ENCODE results near the gene HS6ST3.

HS6ST3 gene

DNA sequence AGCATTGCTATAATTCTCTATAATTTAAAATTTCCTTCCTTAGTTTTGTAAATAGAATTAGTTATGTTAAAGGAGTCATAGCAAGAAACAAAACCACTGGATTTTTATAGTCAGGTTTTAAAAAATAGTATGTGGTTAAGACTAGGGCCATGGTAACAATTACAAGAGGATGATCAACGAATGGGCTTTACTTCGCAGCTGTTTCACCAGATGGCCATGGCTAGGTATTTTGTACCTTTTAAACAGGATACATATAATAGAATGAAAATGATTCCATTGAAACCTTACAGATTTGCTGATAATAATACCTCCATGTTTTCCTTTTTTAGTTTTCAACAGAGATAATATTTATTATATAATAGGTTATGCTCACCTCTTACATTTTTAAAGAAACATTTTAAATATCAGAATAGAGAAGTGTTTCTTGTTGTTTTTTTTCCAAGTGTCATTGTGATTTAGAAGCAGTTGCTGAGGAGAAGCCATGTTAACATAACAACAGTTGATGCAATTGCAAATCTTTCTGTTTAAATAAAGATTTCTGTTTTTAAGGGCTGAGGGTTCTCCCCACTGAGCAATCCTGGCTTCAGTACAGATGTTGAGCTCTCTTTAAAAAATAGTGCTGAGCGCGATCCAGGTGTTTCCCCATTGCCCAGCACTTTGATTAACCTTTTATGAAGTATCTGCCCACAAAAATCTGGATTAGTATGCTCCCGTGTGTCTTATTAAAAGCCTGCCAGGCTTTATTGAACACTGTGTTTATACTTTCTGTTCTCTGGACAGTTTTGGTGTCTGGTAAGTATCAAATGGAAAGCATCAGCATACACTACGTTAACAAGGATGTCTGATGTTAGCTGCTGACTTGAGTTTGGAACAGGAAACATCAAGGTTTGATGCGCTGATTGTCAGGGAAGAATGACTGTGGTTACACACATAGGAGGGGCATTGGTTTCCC, 205.3 kb downstream of the HS6ST3 start:
- H3K23ac ChIP-seq (ENCODE audit: low read length in 2 of 2): no peak overlapping the region
- peak overlapping the region; percentile 27 for H2AFZ ChIP-seq (ENCODE audit: low read depth, low read length)
- no peak overlapping the region for H3K14ac ChIP-seq (ENCODE audit: low read length in 2 of 2)
- no peaks in the 10 kb centered on the region for H3K27me3 ChIP-seq (ENCODE audit: control insufficient read depth in 1 of 2, insufficient read depth in 1 of 2, low read length in 2 of 2)
- H4K8ac ChIP-seq (ENCODE audit: low read length): no peak overlapping the region
- DNase-seq: peak; percentile 6
- no peak overlapping the region for H2AK5ac ChIP-seq (ENCODE audit: low read length, severe bottlenecking)
- no peak overlapping the region for H3K18ac ChIP-seq (ENCODE audit: low read depth in 1 of 2, low read length in 2 of 2)
- no peak overlapping the region for H3K4me3 ChIP-seq (ENCODE audit: insufficient read depth in 1 of 2, low read depth in 1 of 2, low read length in 2 of 2)
- H3K4me1 ChIP-seq (ENCODE audit: control insufficient read depth, insufficient read depth, low read depth, low read length): no peaks in the 10 kb centered on the region
- H2BK15ac ChIP-seq (ENCODE audit: low read depth, poor library complexity, severe bottlenecking): no peak overlapping the region
- no peak overlapping the region for H3K9ac ChIP-seq (ENCODE audit: low read length)
- H4K91ac ChIP-seq (ENCODE audit: low read length): no peak overlapping the region
- H3K27ac ChIP-seq (ENCODE audit: low read length, poor library complexity, severe bottlenecking): no peak overlapping the region
- no peaks in the 10 kb centered on the region for H3K9me3 ChIP-seq (ENCODE audit: control insufficient read depth, low read length)
- no peak overlapping the region for H2BK5ac ChIP-seq (ENCODE audit: low read depth, low read length, poor library complexity, severe bottlenecking)
- H3K79me1 ChIP-seq (replicated peaks; ENCODE audit: low read length, poor library complexity, severe bottlenecking): no peaks in the 10 kb centered on the region
- no peak overlapping the region for H2BK120ac ChIP-seq (ENCODE audit: low read depth, low read length)
- no peak overlapping the region for H2BK12ac ChIP-seq (ENCODE audit: low read length in 2 of 2)
- 48% methylated on average over 6 of the region's 7 CpGs for WGBS
- no peak overlapping the region for H3K4me2 ChIP-seq (ENCODE audit: low read length, poor library complexity, severe bottlenecking)
- H3K4ac ChIP-seq (ENCODE audit: low read depth in 1 of 2, low read length in 2 of 2): no peak overlapping the region
- no peaks in the 10 kb centered on the region for H3K36me3 ChIP-seq (ENCODE audit: control insufficient read depth in 1 of 2, insufficient read depth in 2 of 2, low read depth in 1 of 2, low read length in 2 of 2)

DNA sequence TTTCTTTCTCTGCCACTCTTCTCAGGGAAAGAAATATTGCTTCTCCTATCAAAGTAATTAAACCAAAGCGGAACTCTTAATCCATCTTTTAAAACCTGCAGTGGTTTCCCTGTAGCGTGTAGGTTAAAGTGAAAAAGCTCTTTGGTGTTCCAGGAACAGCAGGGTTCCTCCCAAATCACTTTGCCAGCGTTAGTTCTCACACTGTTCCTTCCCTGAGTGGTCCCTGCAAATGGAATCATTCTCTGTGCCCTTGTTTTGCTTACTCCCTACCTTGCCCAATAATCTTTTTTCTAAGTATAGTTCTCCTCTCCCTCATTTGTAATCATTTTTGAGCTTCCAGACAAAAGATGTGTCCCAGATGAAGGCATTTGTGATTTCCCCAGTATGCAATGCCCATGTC, 207.5 kb downstream of the HS6ST3 start:
- Histone ChIP-seq H2BK12ac (ENCODE audit: low read length in 2 of 2) (no peak overlapping the region), H2BK5ac (ENCODE audit: low read depth, low read length, poor library complexity, severe bottlenecking) (no peak overlapping the region), H3K9me3 (ENCODE audit: control insufficient read depth, low read length) (no peaks in the 10 kb centered on the region), H3K27me3 (ENCODE audit: control insufficient read depth in 1 of 2, insufficient read depth in 1 of 2, low read length in 2 of 2) (no peaks in the 10 kb centered on the region), H2AK5ac (ENCODE audit: low read length, severe bottlenecking) (no peak overlapping the region), H3K18ac (ENCODE audit: low read depth in 1 of 2, low read length in 2 of 2) (no peak overlapping the region), H4K91ac (ENCODE audit: low read length) (no peak overlapping the region), H2BK15ac (ENCODE audit: low read depth, poor library complexity, severe bottlenecking) (no peak overlapping the region), H3K4me2 (ENCODE audit: low read length, poor library complexity, severe bottlenecking) (no peak overlapping the region), H3K79me1 (replicated peaks; ENCODE audit: low read length, poor library complexity, severe bottlenecking) (no peaks in the 10 kb centered on the region), H3K9ac (ENCODE audit: low read length) (no peak overlapping the region), H2BK120ac (ENCODE audit: low read depth, low read length) (no peak overlapping the region), H3K27ac (ENCODE audit: low read length, poor library complexity, severe bottlenecking) (no peak overlapping the region), H4K8ac (ENCODE audit: low read length) (no peak overlapping the region), H3K23ac (ENCODE audit: low read length in 2 of 2) (no peak overlapping the region), H3K14ac (ENCODE audit: low read length in 2 of 2) (no peak overlapping the region), H3K4me1 (ENCODE audit: control insufficient read depth, insufficient read depth, low read depth, low read length) (no peaks in the 10 kb centered on the region), H2AFZ (ENCODE audit: low read depth, low read length) (no peak overlapping the region), H3K4me3 (ENCODE audit: insufficient read depth in 1 of 2, low read depth in 1 of 2, low read length in 2 of 2) (no peak overlapping the region), H3K4ac (ENCODE audit: low read depth in 1 of 2, low read length in 2 of 2) (no peak overlapping the region), H3K36me3 (ENCODE audit: control insufficient read depth in 1 of 2, insufficient read depth in 2 of 2, low read depth in 1 of 2, low read length in 2 of 2) (no peaks in the 10 kb centered on the region)
- DNase-seq: no peak
- WGBS: 64% methylated on average over 3 of the region's 3 CpGs

- no peak overlapping the region for H2AK5ac ChIP-seq (ENCODE audit: low read length, severe bottlenecking)
- no peak overlapping the region for H3K4me3 ChIP-seq (ENCODE audit: insufficient read depth in 1 of 2, low read depth in 1 of 2, low read length in 2 of 2)
- H3K4ac ChIP-seq (ENCODE audit: low read depth in 1 of 2, low read length in 2 of 2): no peak overlapping the region
- 86% methylated on average over 4 of the region's 4 CpGs for WGBS
- H3K27ac ChIP-seq (ENCODE audit: low read length, poor library complexity, severe bottlenecking): no peak overlapping the region
- no peaks in the 10 kb centered on the region for H3K36me3 ChIP-seq (ENCODE audit: control insufficient read depth in 1 of 2, insufficient read depth in 2 of 2, low read depth in 1 of 2, low read length in 2 of 2)
- H3K4me1 ChIP-seq (ENCODE audit: control insufficient read depth, insufficient read depth, low read depth, low read length): no peaks in the 10 kb centered on the region
- no peaks in the 10 kb centered on the region for H3K27me3 ChIP-seq (ENCODE audit: control insufficient read depth in 1 of 2, insufficient read depth in 1 of 2, low read length in 2 of 2)
- no peak overlapping the region for H2BK5ac ChIP-seq (ENCODE audit: low read depth, low read length, poor library complexity, severe bottlenecking)
- no peak overlapping the region for H3K14ac ChIP-seq (ENCODE audit: low read length in 2 of 2)
- no peak overlapping the region for H4K8ac ChIP-seq (ENCODE audit: low read length)
- H3K9me3 ChIP-seq (ENCODE audit: control insufficient read depth, low read length): no peaks in the 10 kb centered on the region
- H2AFZ ChIP-seq (ENCODE audit: low read depth, low read length): no peak overlapping the region
- no peak overlapping the region for H2BK15ac ChIP-seq (ENCODE audit: low read depth, poor library complexity, severe bottlenecking)
- DNase-seq: no peak
- no peak overlapping the region for H3K4me2 ChIP-seq (ENCODE audit: low read length, poor library complexity, severe bottlenecking)
- H2BK12ac ChIP-seq (ENCODE audit: low read length in 2 of 2): no peak overlapping the region
- no peak overlapping the region for H3K18ac ChIP-seq (ENCODE audit: low read depth in 1 of 2, low read length in 2 of 2)
- H3K79me1 ChIP-seq (replicated peaks; ENCODE audit: low read length, poor library complexity, severe bottlenecking): no peaks in the 10 kb centered on the region
- H3K23ac ChIP-seq (ENCODE audit: low read length in 2 of 2): no peak overlapping the region
- no peak overlapping the region for H4K91ac ChIP-seq (ENCODE audit: low read length)
- no peak overlapping the region for H3K9ac ChIP-seq (ENCODE audit: low read length)
- H2BK120ac ChIP-seq (ENCODE audit: low read depth, low read length): no peak overlapping the region
These were observed 209.3 kb downstream of the HS6ST3 start for GRCh38 chr13:96299235-96299634.

DNA sequence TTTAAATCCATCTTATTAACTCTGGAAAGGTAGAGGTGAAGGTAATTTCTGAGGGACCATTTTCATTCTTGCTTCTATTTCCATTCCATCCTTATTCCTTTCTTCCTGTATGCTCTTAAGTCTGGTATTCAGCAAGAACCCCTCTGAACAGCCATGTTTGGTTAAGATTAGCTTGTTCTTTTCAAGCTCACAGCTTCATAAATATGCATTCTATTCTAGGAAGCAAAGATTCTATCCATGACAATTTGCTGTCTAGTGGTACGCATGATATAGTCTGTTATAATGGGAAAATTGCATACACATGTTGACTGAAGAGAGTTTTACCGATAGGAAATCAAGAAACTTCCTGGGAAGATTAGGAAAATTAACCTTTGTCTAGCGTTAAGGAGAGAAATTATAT, 218.7 kb downstream of the HS6ST3 start:
- no peak overlapping the region for H2AFZ ChIP-seq (ENCODE audit: low read depth, low read length)
- 86% methylated on average over 1 of the region's 3 CpGs for WGBS
- H2BK5ac ChIP-seq (ENCODE audit: low read depth, low read length, poor library complexity, severe bottlenecking): no peak overlapping the region

More for the DNA sequence above, 218.7 kb downstream of the HS6ST3 start:
- H3K4me3 ChIP-seq (ENCODE audit: insufficient read depth in 1 of 2, low read depth in 1 of 2, low read length in 2 of 2): no peak overlapping the region
- no peak overlapping the region for H4K8ac ChIP-seq (ENCODE audit: low read length)
- no peaks in the 10 kb centered on the region for H3K79me1 ChIP-seq (replicated peaks; ENCODE audit: low read length, poor library complexity, severe bottlenecking)
- no peak overlapping the region for H2BK120ac ChIP-seq (ENCODE audit: low read depth, low read length)
- H3K18ac ChIP-seq (ENCODE audit: low read depth in 1 of 2, low read length in 2 of 2): no peak overlapping the region
- H3K4me2 ChIP-seq (ENCODE audit: low read length, poor library complexity, severe bottlenecking): no peak overlapping the region
- no peak overlapping the region for H4K91ac ChIP-seq (ENCODE audit: low read length)
- H2AK5ac ChIP-seq (ENCODE audit: low read length, severe bottlenecking): no peak overlapping the region
- DNase-seq: no peak
- H2BK15ac ChIP-seq (ENCODE audit: low read depth, poor library complexity, severe bottlenecking): no peak overlapping the region
- no peak overlapping the region for H3K14ac ChIP-seq (ENCODE audit: low read length in 2 of 2)
- no peak overlapping the region for H2BK12ac ChIP-seq (ENCODE audit: low read length in 2 of 2)
- H3K9me3 ChIP-seq (ENCODE audit: control insufficient read depth, low read length): no peaks in the 10 kb centered on the region
- H3K27ac ChIP-seq (ENCODE audit: low read length, poor library complexity, severe bottlenecking): no peak overlapping the region
- H3K4ac ChIP-seq (ENCODE audit: low read depth in 1 of 2, low read length in 2 of 2): no peak overlapping the region
- no peak overlapping the region for H3K9ac ChIP-seq (ENCODE audit: low read length)
- no peaks in the 10 kb centered on the region for H3K27me3 ChIP-seq (ENCODE audit: control insufficient read depth in 1 of 2, insufficient read depth in 1 of 2, low read length in 2 of 2)
- no peak overlapping the region for H3K23ac ChIP-seq (ENCODE audit: low read length in 2 of 2)
- no peaks in the 10 kb centered on the region for H3K4me1 ChIP-seq (ENCODE audit: control insufficient read depth, insufficient read depth, low read depth, low read length)
- H3K36me3 ChIP-seq (ENCODE audit: control insufficient read depth in 1 of 2, insufficient read depth in 2 of 2, low read depth in 1 of 2, low read length in 2 of 2): no peaks in the 10 kb centered on the region
